Activated CD4-positive, alpha-beta T cell treated with anti-CD3 and anti-CD28 coated beads, Interleukin-2, amount 50 U/mL, for 4 hours (primary cell): ENCODE data around the gene PEX26.
A peak's percentile ranks its signal among the peaks of the same experiment; 100 is the strongest.
"Not testable (repeated sequence)": the region's sequence is repeated elsewhere in the genome, so short reads cannot be mapped to it uniquely, and the experiment has no call there.

Source experiments
- DNase-seq, 2 experiments: peaks; one replicate each; pipeline ENCODE4 v3.0.0-alpha.2; 2020

Gene PEX26

GRCh38 chr22:18077639-18078328 is at the start of gene PEX26:
TSS of gene PEX26 (plus strand) at chr22:18077990. CDS start at chr22:18078377, 387 bp downstream.
- DNase-seq, result peak; percentile 93 to 94

GRCh38 chr22:18028817-18029527 is 48.8 kb upstream of the PEX26 start:
- no peak for DNase-seq

GRCh38 chr22:18029686-18030267 is 48.0 kb upstream of the PEX26 start:
- no peak for DNase-seq

- DNase-seq, result no peak
These were observed 45.9 kb upstream of the PEX26 start for GRCh38 chr22:18031695-18032454.

- no peak for DNase-seq
These were observed 45.2 kb upstream of the PEX26 start for GRCh38 chr22:18032455-18033101.

- no peak for DNase-seq
These were observed 44.4 kb upstream of the PEX26 start for GRCh38 chr22:18033204-18033998.

GRCh38 chr22:18034076-18034475 is 43.7 kb upstream of the PEX26 start:
- no peak for DNase-seq

GRCh38 chr22:18035751-18036150 is 42.0 kb upstream of the PEX26 start:
- no peak for DNase-seq

GRCh38 chr22:18040898-18041297 is 36.9 kb upstream of the PEX26 start:
- not testable (repeated sequence) for DNase-seq

- DNase-seq, result no peak
These were observed 35.1 kb upstream of the PEX26 start for GRCh38 chr22:18042685-18043084.

GRCh38 chr22:18044548-18045271 is 33.1 kb upstream of the PEX26 start:
- no peak for DNase-seq

- no peak for DNase-seq
These were observed 32.0 kb upstream of the PEX26 start for GRCh38 chr22:18045794-18046193.

- DNase-seq, result no peak
These were observed 29.7 kb upstream of the PEX26 start for GRCh38 chr22:18048041-18048440.

- DNase-seq, result no peak
These were observed 29.3 kb upstream of the PEX26 start for GRCh38 chr22:18048441-18048898.

GRCh38 chr22:18050065-18050464 is 27.7 kb upstream of the PEX26 start:
- no peak for DNase-seq

GRCh38 chr22:18051113-18051512 is 26.7 kb upstream of the PEX26 start:
- DNase-seq, result not testable (repeated sequence)

GRCh38 chr22:18053216-18053946 is 24.4 kb upstream of the PEX26 start:
- not testable (repeated sequence) for DNase-seq

- DNase-seq, result no peak
These were observed 22.1 kb upstream of the PEX26 start for GRCh38 chr22:18055619-18056160.

- no peak for DNase-seq
These were observed 21.6 kb upstream of the PEX26 start for GRCh38 chr22:18056161-18056666.
